Peyer's patch (tissue), 4 donors: Measurements from ENCODE around the gene OR10C1.

Experiments
- POLR2A ChIP-seq, 2 donors: fragments of 450-650 bp; IDR thresholded peaks; one replicate each; pipeline ENCODE4 v1.5.1; 2017; ENCODE audit warnings: antibody characterized with exemption in 2 of 2, mild to moderate bottlenecking in 2 of 2, moderate library complexity in 2 of 2
- TF ChIP-seq, protein P1 (sequence below), 6 experiments: fragments of 450-650 bp in 4 of 6; fragments of 200-600 bp in 2 of 6; sonication (generic) in 1 of 6; IDR thresholded peaks; one replicate each; pipeline ENCODE4 v1.5.1; 2017 to 2019; ENCODE audit warnings: antibody characterized with exemption in 6 of 6, mild to moderate bottlenecking in 3 of 6, moderate library complexity in 1 of 6

DNA sequence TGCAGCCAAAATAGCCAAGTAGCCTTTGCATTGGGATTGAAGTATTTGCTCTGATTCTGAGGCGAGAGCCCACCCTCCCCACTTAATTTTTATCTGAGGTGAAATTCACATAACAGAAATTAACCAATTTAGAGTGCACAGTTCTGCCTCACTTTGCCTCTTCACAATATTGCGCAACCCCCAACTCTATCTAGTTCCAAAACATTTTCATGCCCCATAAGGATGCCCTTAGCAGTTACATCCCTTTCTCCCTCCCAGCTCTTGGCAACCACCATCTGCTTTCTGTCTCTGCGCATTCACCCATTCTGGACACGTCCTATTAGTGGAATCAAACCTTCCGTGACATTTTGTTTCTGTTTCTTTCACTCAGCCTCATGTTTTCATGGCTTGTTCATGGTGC, 39.6 kb downstream of the OR10C1 start:
- TF ChIP-seq, protein P1, sequence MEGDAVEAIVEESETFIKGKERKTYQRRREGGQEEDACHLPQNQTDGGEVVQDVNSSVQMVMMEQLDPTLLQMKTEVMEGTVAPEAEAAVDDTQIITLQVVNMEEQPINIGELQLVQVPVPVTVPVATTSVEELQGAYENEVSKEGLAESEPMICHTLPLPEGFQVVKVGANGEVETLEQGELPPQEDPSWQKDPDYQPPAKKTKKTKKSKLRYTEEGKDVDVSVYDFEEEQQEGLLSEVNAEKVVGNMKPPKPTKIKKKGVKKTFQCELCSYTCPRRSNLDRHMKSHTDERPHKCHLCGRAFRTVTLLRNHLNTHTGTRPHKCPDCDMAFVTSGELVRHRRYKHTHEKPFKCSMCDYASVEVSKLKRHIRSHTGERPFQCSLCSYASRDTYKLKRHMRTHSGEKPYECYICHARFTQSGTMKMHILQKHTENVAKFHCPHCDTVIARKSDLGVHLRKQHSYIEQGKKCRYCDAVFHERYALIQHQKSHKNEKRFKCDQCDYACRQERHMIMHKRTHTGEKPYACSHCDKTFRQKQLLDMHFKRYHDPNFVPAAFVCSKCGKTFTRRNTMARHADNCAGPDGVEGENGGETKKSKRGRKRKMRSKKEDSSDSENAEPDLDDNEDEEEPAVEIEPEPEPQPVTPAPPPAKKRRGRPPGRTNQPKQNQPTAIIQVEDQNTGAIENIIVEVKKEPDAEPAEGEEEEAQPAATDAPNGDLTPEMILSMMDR (IDR thresholded peaks at IDR 0.05), result no peak
- TF ChIP-seq POLR2A (IDR thresholded peaks at IDR 0.05), result no peak
